Measurements from ENCODE around the gene DYNLRB1.

DNA sequence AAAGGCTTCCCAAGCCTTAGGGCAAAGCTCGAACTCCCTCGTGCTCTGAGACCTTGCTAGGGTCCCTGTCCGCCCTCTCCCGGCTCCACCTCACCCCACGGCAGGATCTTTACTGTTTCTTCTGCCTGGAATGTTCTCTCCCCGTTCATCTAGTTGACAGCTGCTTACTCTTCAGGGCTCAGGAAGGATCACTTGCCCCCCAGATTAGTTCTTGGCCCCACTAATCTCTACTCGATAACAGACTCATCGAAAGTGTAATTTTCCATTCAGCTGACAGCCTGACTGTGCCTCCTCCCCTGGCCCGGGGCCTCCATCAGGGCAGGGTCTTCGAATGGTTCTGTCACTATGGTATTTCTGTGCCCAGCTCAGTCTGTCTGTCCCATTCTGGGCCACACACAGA lies 45.4 kb downstream of the DYNLRB1 start:
- TF ChIP-seq EZH2phosphoT487 (IDR thresholded peaks at IDR 0.05; ENCODE audit: borderline replicate concordance, low read length) (no peak), CTCF (conservative IDR thresholded peaks at IDR 0.05; ENCODE audit: low read depth, low read length) (no peak)
